ENCODE data around the gene OR13C9. TPM values are rescaled to one million over a fixed set of nuclear protein-coding genes. Genes with fewer than 3 reads are reported as not detected.

Gene OR13C9
- total RNA-seq = not detected in 2 replicates

GRCh38 chr9:104618104-104618503 is at the start of gene OR13C9:
Gene OR13C9, minus strand, starts transcription at chr9:104618204. Its CDS starts 0 bp downstream, at chr9:104618204.

GRCh38 chr9:104605527-104605926 is 12.5 kb downstream of the OR13C9 start, which contains the start of gene OR13C2:
Gene OR13C2, minus strand, starts transcription at chr9:104605627. Its CDS starts 0 bp downstream, at chr9:104605627.

GRCh38 chr9:104599313-104599712 is 18.7 kb downstream of the OR13C9 start, which contains the start of gene OR13C5:
Gene OR13C5, minus strand, starts transcription at chr9:104599413. Its CDS starts 0 bp downstream, at chr9:104599413.

GRCh38 chr9:104568868-104569267 is 49.1 kb downstream of the OR13C9 start, which contains the start of gene OR13C8:
Gene OR13C8, plus strand, starts transcription at chr9:104569168. Its CDS starts 0 bp downstream, at chr9:104569168.

Other genes starting within 250 kb of the OR13C9 start
- not detected in 2 replicates for gene OR13F1, start 113.9 kb downstream of the OR13C9 start, total RNA-seq
- gene OR13C4, start 91.0 kb downstream of the OR13C9 start, total RNA-seq = not detected in 2 replicates
- not detected in 2 replicates for gene OR13C3, start 81.3 kb downstream of the OR13C9 start, total RNA-seq
- not detected in 2 replicates for gene OR13C8, start 49.0 kb downstream of the OR13C9 start, total RNA-seq
- gene OR13C5, start 18.8 kb downstream of the OR13C9 start, total RNA-seq = not detected in 2 replicates
- not detected in 2 replicates for gene OR13C2, start 12.6 kb downstream of the OR13C9 start, total RNA-seq
- not detected in 2 replicates for gene OR13D1, start 76.3 kb upstream of the OR13C9 start, total RNA-seq
- gene NIPSNAP3A, start 129.5 kb upstream of the OR13C9 start, total RNA-seq = 34.8 and 53.3 TPM in 2 replicates
- 0.32 and 4.5 TPM in 2 replicates for gene NIPSNAP3B, start 145.9 kb upstream of the OR13C9 start, total RNA-seq